A673 (cell line): ENCODE results near the gene OR10H3. TPM values are rescaled to one million over a fixed set of nuclear protein-coding genes. Genes with fewer than 3 reads are reported as not detected.

Experiments
- BruUV-seq: library from RNA; stranded (reverse); fragments of 400-500 nt; replicated peaks from 2 replicates; lab custom pipeline; 2021; lab: Mats Ljungman, UMichigan
- CTCF ChIA-PET: fragments of 300-600 bp; sonication (Branson Sonifier 250); formaldehyde crosslinking; loops from one replicate; lab custom pipeline; 2022; ENCODE audit warnings: antibody characterized with exemption; lab: Charles Lee
- POLR2A ChIA-PET: fragments of 300-600 bp; sonication (Branson Sonifier 250); formaldehyde crosslinking; loops from one replicate; lab custom pipeline; 2022; ENCODE audit warnings: antibody characterized with exemption; ENCODE audit not compliant: low non-redundant PET; lab: Charles Lee
- DNase-seq: peaks from one replicate; pipeline ENCODE4 v3.0.0-alpha.2; 2015; ENCODE audit warnings: low spot score
- H3K27ac ChIP-seq: fragments of 200-600 bp; sonication (generic); 2 replicates; pipeline ENCODE4 v1.5.1; 2016; ENCODE audit warnings: mixed run types, low read depth, mild to moderate bottlenecking, mixed read lengths, antibody characterized with exemption, low read length; ENCODE audit not compliant: poor library complexity, severe bottlenecking
- H3K27me3 ChIP-seq: fragments of 200-600 bp; sonication (generic); replicated peaks from 2 replicates; pipeline ENCODE4 v1.6.1; 2017; ENCODE audit warnings: mixed run types, low read depth, mild to moderate bottlenecking, mixed read lengths, antibody characterized with exemption, low read length; ENCODE audit not compliant: insufficient read depth, poor library complexity
- H3K36me3 ChIP-seq: fragments of 200-600 bp; sonication (generic); 2 replicates; pipeline ENCODE4 v1.6.1; 2016; ENCODE audit warnings: mixed run types, mild to moderate bottlenecking, mixed read lengths, antibody characterized with exemption, low read length; ENCODE audit not compliant: insufficient read depth, poor library complexity, severe bottlenecking
- H3K4me1 ChIP-seq: fragments of 200-600 bp; sonication (generic); 2 replicates; pipeline ENCODE4 v1.6.1; 2017; ENCODE audit warnings: mixed run types, mild to moderate bottlenecking, mixed read lengths, antibody characterized with exemption, low read length; ENCODE audit not compliant: insufficient read depth, poor library complexity, severe bottlenecking
- H3K4me3 ChIP-seq: fragments of 200-600 bp; sonication (generic); 2 replicates; pipeline ENCODE4 v1.5.1; 2016; ENCODE audit warnings: low read depth, mixed run types, mild to moderate bottlenecking, mixed read lengths, low read length; ENCODE audit not compliant: poor library complexity, severe bottlenecking
- H3K9me3 ChIP-seq: fragments of 200-600 bp; sonication (generic); 2 replicates; pipeline ENCODE4 v1.6.1; 2016; ENCODE audit warnings: mixed run types, low read depth, mild to moderate bottlenecking, mixed read lengths, antibody characterized with exemption, low read length; ENCODE audit not compliant: poor library complexity, severe bottlenecking
- EZH2 ChIP-seq: fragments of 200-600 bp; sonication (generic); IDR thresholded peaks from 2 replicates; pipeline ENCODE4 v1.6.1; 2017; ENCODE audit warnings: borderline replicate concordance, low read depth, mild to moderate bottlenecking, mixed read lengths, antibody characterized with exemption, low read length; ENCODE audit not compliant: poor library complexity, severe bottlenecking
- intact Hi-C: fragments of 100-400 bp; cut with micrococcal nuclease; formaldehyde crosslinking; loops from one replicate; pipeline ENCODE4 v1.10.0; 2022; ENCODE audit not compliant: unreplicated experiment
- total RNA-seq: library from RNA; stranded (reverse); gene quantifications from 2 replicates; pipeline ENCODE4 v1.2.3, GENCODE V29; 2021
- TF ChIP-seq, protein P1 (sequence below): fragments of 300-800, 200-600 bp; sonication (generic); conservative IDR thresholded peaks from 2 replicates; pipeline ENCODE4 v1.5.1; 2017; ENCODE audit warnings: low read depth, mild to moderate bottlenecking, antibody characterized with exemption, low read length, moderate library complexity, mixed read lengths

The OR10H3 gene
- total RNA-seq, 1 experiment from 2014 or later, result not detected

DNA sequence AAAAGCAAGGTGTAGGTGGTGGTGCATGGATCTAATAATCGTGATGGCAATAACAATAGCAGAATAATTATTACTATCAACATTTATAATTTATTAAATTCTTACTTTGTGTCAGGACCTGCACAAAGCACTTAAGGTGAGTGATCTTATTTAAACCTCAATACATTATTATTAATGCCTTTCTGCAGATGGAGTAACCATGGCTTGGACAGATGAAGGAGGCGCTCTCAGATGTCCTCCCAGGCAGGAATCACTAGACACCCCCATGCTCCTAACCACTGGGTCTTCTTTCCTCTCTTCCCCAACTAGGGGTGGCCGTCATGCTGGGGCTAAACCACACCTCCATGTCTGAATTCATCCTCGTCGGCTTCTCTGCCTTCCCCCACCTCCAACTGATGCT, 10.1 kb upstream of the OR10H3 start, which contains the start of gene OR10H2:
Gene OR10H2, plus strand, starts transcription at position 301 of the 400 bp plus-strand sequence. Its CDS starts 20 bp downstream, at position 321.
- no peak for DNase-seq
- Histone ChIP-seq H3K27ac (no peak within 1 kb of the TSS), H3K36me3 (no peaks in the 10 kb centered on the region), H3K27me3 (peaks cover 11% of the 10 kb centered on the region), H3K4me3 (no peak within 1 kb of the TSS), H3K9me3 (no peaks in the 10 kb centered on the region), H3K4me1 (no peaks in the 10 kb centered on the region)
- TF ChIP-seq, protein P1, sequence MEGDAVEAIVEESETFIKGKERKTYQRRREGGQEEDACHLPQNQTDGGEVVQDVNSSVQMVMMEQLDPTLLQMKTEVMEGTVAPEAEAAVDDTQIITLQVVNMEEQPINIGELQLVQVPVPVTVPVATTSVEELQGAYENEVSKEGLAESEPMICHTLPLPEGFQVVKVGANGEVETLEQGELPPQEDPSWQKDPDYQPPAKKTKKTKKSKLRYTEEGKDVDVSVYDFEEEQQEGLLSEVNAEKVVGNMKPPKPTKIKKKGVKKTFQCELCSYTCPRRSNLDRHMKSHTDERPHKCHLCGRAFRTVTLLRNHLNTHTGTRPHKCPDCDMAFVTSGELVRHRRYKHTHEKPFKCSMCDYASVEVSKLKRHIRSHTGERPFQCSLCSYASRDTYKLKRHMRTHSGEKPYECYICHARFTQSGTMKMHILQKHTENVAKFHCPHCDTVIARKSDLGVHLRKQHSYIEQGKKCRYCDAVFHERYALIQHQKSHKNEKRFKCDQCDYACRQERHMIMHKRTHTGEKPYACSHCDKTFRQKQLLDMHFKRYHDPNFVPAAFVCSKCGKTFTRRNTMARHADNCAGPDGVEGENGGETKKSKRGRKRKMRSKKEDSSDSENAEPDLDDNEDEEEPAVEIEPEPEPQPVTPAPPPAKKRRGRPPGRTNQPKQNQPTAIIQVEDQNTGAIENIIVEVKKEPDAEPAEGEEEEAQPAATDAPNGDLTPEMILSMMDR, result no peak
- no peak for TF ChIP-seq EZH2
- CTCF ChIA-PET, result no interaction called here
- POLR2A ChIA-PET, result no interaction called here
- BruUV-seq, result no TSS peak
- intact Hi-C loops, result no loop called here

DNA sequence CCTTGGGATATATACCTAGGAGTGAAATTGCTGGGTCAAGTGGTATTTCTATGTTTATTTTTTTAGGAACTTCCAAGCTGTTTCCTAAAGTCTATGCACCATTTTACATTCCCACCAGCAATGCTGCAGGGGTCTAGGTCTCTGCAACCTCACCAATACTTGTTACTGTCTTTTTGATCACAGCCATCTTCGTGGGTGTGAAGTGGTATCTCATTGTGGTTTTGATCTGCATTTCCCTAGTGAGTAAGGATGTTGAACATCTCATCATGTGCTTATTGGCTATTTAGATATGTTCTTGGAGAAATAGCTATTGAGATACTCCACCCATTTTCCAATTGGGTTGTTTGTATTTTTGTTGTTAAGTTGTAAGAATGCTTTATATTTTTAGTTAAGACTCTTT, 7.2 kb upstream of the OR10H3 start:
- BruUV-seq, result no TSS peak
- H3K4me1 ChIP-seq, result no peaks in the 10 kb centered on the region
- intact Hi-C loops, result no loop called here
- CTCF ChIA-PET, result no interaction called here
- no peak overlapping the region for H3K4me3 ChIP-seq
- no peaks in the 10 kb centered on the region for H3K9me3 ChIP-seq
- TF ChIP-seq, protein P1, result no peak
- no peak for TF ChIP-seq EZH2
- peaks cover 26% of the 10 kb centered on the region for H3K27me3 ChIP-seq
- no peaks in the 10 kb centered on the region for H3K36me3 ChIP-seq
- no peak overlapping the region for H3K27ac ChIP-seq
- POLR2A ChIA-PET, result no interaction called here
- no peak for DNase-seq

DNA sequence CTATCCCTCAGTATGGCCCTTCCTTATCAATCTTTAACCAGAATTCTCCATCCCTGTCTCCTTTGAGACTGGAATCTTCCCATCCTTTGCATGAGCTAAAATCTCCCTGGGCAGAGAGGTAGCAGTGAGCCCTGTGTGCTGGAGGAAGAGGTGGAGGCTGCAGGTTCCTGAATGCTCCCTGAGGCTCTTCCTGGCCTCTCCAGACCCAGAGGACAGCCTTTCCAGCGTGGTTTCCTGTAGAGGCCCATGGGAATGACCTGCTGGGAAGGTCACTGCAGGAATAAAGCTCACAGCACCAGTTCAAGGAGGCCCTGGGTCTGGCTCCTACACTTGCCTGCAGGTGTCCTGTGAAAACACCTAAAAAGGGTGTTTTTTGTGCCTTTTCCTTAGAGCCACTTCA, 5.4 kb upstream of the OR10H3 start:
- no peak for DNase-seq
- Histone ChIP-seq H3K27ac (no peak overlapping the region), H3K36me3 (no peaks in the 10 kb centered on the region), H3K27me3 (peaks cover 24% of the 10 kb centered on the region), H3K4me1 (no peaks in the 10 kb centered on the region), H3K4me3 (no peak overlapping the region), H3K9me3 (no peaks in the 10 kb centered on the region)
- intact Hi-C loops, result no loop called here
- TF ChIP-seq EZH2, result no peak
- TF ChIP-seq, protein P1, result no peak
- CTCF ChIA-PET, result no interaction called here
- no TSS peak for BruUV-seq
- POLR2A ChIA-PET, result interaction anchor here (0.7 kb wide), 1 partner anchor 14 kb away, joined by 3 read pairs; no protein-coding TSS in a partner anchor
